ENCODE results near the gene DAW1.
"Not testable (repeated sequence)": the region's sequence is repeated elsewhere in the genome, so short reads cannot be mapped to it uniquely, and the experiment has no call there.

The DAW1 gene

DNA sequence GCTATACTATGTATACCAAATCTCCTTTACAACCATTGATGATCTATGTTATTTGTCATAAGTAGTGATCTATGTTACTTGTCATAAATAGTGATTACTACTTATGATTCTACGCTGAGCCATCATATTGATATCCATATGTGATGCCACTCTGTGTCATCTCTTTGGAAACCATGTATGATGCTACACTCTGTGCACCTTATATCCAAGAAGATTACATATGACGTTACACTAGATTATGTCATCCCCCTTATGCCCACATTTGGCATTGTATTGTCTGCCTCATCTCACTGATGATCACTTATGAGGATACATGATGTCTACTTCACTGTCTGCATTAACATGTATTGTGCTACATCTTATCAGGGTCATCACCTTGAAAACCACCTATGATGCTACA lies 42.9 kb downstream of the DAW1 start:
- DNase-seq, result no peak

DNA sequence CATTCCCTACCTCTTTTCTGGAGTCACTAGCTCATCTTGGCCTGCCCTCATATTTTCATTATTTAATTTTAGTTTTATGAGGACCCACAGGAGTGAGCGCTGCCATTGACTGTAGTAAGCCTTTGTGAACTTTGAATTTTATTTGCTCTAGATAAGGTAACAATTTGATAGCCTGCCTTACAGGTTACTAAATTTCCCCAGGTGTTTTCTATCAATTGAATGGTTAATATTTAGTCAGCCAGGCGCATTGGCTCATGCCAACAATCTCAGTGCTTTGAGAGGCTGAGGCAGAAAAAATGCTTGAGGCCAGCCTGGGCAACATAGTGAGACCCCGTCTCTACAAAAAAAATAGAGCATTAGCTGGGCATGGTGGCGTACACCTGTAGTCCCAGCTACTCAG lies 50.2 kb downstream of the DAW1 start:
- DNase-seq, result no peak

DNA sequence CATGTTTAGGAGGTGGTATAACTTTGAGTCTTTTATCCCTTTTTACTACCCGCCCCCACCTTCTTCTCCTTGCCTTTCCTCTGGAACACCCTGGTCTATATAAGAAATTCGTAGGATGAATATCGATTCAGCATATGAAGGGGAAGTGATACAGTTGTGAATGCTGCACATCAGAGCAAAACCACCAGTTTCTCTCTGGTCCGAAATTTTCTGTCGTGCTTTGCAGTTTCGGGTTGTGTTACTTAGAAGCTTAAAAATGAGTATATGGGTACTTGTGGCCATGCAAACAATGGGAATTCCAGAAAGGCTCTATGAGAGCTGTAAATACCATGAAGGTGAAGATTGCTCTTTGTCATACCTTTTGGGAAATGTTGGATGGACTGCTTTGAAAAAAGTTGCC lies 60.6 kb downstream of the DAW1 start:
- DNase-seq, result no peak

GRCh38 chr2:227932403-227932802 lies 61.0 kb downstream of the DAW1 start:
- no peak for DNase-seq

GRCh38 chr2:227933884-227934283 lies 62.5 kb downstream of the DAW1 start:
- no peak for DNase-seq

DNA sequence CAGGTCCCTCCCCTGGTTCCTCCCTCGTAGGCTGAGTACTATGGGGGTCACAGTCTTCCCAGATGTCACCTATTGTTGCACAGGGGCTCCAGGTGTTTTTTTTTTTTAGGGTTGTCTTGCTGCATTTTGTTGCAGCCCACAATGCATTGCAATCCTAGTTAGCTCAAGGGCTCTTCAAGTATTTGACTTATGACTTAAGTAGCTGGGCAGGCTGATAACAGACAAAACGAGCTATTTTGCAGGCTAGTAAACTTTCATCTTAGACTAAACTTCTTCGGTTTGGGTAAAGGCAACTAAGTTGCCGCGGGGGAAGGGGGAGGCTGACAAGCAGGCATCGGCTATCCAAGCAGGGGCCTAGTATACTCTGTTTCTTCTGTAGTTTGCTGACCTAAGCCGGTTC lies 64.8 kb downstream of the DAW1 start:
- DNase-seq, result not testable (repeated sequence)

GRCh38 chr2:227939271-227940027 lies 68.0 kb downstream of the DAW1 start:
- DNase-seq, result peak in 12 of 14 donors; percentile 0 to 43 (median 27)

DNA sequence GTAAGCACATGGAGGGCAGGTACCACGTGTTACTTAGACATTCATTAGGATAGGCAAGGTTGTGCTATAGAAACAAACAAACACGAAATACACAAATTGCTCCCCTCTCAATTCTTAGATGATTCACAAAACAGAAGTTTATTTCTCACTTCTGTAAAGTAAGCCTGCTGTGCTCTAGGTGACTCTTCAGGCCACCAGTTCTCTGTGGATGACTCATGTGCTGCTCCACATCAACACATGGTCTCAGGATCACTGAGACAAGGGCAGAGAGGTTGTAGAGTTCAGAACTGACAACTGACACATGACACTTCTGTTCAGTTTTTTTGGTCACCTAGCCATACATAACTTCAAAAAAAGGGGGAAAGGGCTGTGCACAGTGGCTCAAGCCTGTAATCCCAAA lies 70.6 kb downstream of the DAW1 start:
- no peak for DNase-seq

DNA sequence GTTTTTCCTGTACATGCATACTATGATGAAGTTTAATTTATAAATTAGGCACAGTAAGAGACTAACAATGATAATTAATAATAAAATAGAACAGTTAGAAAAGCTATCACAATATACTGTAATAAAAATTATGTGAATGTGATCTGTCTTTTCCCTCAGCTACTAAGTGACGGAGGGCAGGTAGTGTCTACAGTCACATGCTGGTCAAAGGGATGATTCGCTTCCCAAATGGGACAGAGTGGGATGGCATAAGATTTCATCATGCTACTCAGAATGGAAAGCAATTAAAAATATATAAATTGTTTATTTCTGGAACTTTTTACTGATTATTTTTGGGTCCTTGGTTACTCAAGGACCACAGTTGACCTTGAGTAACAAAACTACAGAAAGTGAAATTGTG lies 71.5 kb downstream of the DAW1 start:
- no peak for DNase-seq

DNA sequence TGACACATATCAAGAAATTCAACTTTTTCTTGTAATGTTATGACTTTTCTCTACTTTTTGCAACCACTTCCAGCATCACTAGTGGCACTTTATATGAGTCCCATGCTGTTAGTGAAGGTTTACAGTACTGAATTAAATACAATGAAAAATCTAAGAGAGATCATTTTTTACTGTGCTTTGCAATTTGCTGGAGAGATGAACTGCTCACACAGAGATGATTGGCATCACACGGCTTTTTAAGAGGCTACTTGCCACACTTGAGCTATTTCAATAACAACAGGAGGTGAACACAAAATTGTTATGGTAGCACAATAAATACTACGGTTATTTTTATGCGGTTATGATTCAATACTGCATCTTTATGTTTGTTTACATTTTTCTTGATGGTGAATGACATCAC lies 88.9 kb downstream of the DAW1 start:
- no peak for DNase-seq

DNA sequence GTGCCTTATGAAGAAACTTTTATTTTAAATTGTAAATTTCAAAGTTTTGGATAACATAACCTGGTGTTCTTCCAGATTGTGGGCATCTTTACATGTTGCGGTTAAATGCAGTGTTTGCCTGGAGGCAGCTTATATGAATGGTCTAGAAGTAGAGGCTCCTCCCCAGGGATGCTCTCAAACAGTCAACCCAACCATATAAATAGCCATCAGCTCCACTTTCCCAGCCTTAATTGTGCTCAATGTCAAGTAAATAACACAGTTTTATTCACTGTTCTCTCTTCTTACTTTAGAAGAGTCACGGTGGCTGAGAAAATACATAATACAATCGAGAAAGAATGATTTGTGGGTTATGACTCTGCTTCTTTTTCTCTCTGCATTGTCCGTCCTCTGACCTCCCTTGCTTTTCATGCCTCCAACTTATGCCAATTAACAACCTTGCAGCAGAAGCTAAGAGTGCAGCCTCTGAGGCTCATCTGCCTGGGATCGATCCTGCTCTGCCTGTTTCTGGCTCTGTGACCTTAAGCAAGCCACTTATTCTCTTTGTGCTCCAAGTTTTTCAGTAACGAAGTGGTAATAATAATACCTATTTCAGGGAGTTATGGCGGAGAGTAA lies 100.3 kb downstream of the DAW1 start:
- DNase-seq, result no peak

DNA sequence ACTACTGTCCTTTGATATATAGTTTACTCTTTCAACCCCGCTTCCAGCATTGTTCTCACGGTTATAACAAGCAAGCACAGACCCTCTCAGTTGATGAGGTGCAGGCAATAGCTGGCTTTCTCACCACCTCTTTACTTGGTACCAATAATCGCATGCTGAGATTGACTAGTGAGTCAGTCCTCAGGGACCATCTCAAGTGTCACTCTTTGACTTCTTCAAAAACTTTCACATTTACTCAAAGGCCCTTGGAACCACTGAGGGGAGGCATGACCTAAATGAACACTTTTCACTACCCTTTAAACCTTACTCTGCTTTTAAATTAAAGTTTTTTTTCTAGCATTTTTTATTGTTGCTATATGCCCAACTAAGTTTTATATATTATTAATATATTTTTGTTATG lies 101.8 kb downstream of the DAW1 start:
- no peak for DNase-seq

Data from C1 segment of cervical spinal cord (tissue), 14 donors.